ENCODE data around the gene ERO1B. TPM values are rescaled to one million over a fixed set of nuclear protein-coding genes. Genes with fewer than 3 reads are reported as not detected.

ERO1B gene
- total and polyA plus RNA-seq, 2 of the 13 experiments (the other 11 are each of a cell fraction or from before 2014, with no cell fraction given), result 1.6 to 2.1 TPM

DNA sequence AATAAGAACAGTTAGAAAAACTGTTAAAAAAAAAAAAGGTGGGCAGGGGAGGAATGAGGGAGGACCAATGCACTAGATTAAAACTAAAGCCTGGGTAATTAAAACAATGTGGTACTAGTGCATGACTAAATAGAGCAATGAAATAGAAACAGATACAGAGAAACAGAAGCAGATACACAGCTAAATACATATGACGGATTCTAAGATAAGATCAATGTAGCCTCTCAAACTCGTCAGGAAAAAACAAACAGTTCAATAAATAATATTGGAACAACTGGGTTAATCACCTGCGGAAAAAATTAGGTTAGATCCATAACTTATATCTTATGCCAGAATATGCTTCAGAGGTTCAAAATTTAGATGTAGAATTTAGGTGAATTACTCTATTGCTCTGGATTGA lies 68.2 kb downstream of the ERO1B start:
- POLR2A ChIA-PET, result no interaction called here
- no peak for ATAC-seq
- in situ Hi-C loops (cut with HindIII; ENCODE audit: extremely low pct_ligation_motif_present, low pct_unique_long_range_greater_than_20kb) (no loop called here), intact Hi-C loops (cut with micrococcal nuclease; ENCODE audit: unreplicated experiment) (no loop called here)
- no peak overlapping the region for H3K9ac ChIP-seq (ENCODE audit: insufficient read depth, low read depth, low read length)
- no peaks in the 10 kb centered on the region for H3K9me3 ChIP-seq (ENCODE audit: low read length)
- DNase-seq (ENCODE audit: low spot score), result no peak
- no TSS peak for BruUV-seq (replicated peaks)
- no peaks in the 10 kb centered on the region; a peak in 1 of 5 replicates for H3K27me3 ChIP-seq (ENCODE audit: control insufficient read depth in 1 of 2, insufficient read depth in 2 of 2, low read length in 2 of 2)
- H3K79me2 ChIP-seq (ENCODE audit: insufficient read depth, low read length), result no peaks in the 10 kb centered on the region
- H3K36me3 ChIP-seq (replicated peaks in 1 of 2; ENCODE audit: control insufficient read depth in 1 of 2, insufficient read depth in 2 of 2, low read length in 2 of 2), result no peaks in the 10 kb centered on the region
- H3K4me1 ChIP-seq (ENCODE audit: insufficient read depth, low read length), result no peaks in the 10 kb centered on the region
- 77% methylated on average over 3 of the region's 3 CpGs for WGBS (ENCODE audit: low lambda C conversion rate)
- H3K4me2 ChIP-seq (ENCODE audit: low read depth, low read length), result no peak overlapping the region
- TF ChIP-seq RFXANK (CRISPR knock-in tag; IDR thresholded peaks at IDR 0.05) (no peak), ZSCAN25 (CRISPR knock-in tag; IDR thresholded peaks at IDR 0.05) (no peak), KDM1A (CRISPR knock-in tag; IDR thresholded peaks at IDR 0.05) (no peak), ESRRA (CRISPR knock-in tag; IDR thresholded peaks at IDR 0.05; ENCODE audit: low read depth) (no peak), ATF7 (IDR thresholded peaks at IDR 0.05) (no peak), ATF7 (CRISPR knock-in tag; IDR thresholded peaks at IDR 0.05) (no peak), MIER2 (CRISPR knock-in tag; IDR thresholded peaks at IDR 0.05) (no peak), ZNF792 (CRISPR knock-in tag; IDR thresholded peaks at IDR 0.05) (no peak), RFXAP (CRISPR knock-in tag; IDR thresholded peaks at IDR 0.05; ENCODE audit: borderline replicate concordance) (no peak), ZNF660 (CRISPR knock-in tag; IDR thresholded peaks at IDR 0.05; ENCODE audit: borderline replicate concordance, low read depth) (no peak), HOXD1 (CRISPR knock-in tag; IDR thresholded peaks at IDR 0.05) (no peak), ZNF263 (CRISPR knock-in tag; IDR thresholded peaks at IDR 0.05) (no peak), REPIN1 (CRISPR knock-in tag; IDR thresholded peaks at IDR 0.05; ENCODE audit: borderline replicate concordance, low read depth) (no peak), ZFP41 (CRISPR knock-in tag; IDR thresholded peaks at IDR 0.05; ENCODE audit: borderline replicate concordance) (no peak)
- TF ChIP-seq, protein P1, sequence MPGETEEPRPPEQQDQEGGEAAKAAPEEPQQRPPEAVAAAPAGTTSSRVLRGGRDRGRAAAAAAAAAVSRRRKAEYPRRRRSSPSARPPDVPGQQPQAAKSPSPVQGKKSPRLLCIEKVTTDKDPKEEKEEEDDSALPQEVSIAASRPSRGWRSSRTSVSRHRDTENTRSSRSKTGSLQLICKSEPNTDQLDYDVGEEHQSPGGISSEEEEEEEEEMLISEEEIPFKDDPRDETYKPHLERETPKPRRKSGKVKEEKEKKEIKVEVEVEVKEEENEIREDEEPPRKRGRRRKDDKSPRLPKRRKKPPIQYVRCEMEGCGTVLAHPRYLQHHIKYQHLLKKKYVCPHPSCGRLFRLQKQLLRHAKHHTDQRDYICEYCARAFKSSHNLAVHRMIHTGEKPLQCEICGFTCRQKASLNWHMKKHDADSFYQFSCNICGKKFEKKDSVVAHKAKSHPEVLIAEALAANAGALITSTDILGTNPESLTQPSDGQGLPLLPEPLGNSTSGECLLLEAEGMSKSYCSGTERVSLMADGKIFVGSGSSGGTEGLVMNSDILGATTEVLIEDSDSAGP (CRISPR knock-in tag; IDR thresholded peaks at IDR 0.05; ENCODE audit: borderline replicate concordance), result no peak
- TF ChIP-seq, protein P2, sequence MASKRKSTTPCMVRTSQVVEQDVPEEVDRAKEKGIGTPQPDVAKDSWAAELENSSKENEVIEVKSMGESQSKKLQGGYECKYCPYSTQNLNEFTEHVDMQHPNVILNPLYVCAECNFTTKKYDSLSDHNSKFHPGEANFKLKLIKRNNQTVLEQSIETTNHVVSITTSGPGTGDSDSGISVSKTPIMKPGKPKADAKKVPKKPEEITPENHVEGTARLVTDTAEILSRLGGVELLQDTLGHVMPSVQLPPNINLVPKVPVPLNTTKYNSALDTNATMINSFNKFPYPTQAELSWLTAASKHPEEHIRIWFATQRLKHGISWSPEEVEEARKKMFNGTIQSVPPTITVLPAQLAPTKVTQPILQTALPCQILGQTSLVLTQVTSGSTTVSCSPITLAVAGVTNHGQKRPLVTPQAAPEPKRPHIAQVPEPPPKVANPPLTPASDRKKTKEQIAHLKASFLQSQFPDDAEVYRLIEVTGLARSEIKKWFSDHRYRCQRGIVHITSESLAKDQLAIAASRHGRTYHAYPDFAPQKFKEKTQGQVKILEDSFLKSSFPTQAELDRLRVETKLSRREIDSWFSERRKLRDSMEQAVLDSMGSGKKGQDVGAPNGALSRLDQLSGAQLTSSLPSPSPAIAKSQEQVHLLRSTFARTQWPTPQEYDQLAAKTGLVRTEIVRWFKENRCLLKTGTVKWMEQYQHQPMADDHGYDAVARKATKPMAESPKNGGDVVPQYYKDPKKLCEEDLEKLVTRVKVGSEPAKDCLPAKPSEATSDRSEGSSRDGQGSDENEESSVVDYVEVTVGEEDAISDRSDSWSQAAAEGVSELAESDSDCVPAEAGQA (IDR thresholded peaks at IDR 0.05; ENCODE audit: low read depth), result no peak
- TF ChIP-seq, protein P2 (CRISPR knock-in tag; IDR thresholded peaks at IDR 0.05; ENCODE audit: borderline replicate concordance), result no peak
- no peaks in the 10 kb centered on the region for H4K20me1 ChIP-seq (ENCODE audit: insufficient read depth, low read length)
- H2AFZ ChIP-seq (ENCODE audit: low read length), result no peak overlapping the region
- H3K27ac ChIP-seq (ENCODE audit: extremely low read length, insufficient read depth, low read length), result no peak overlapping the region
- H3K4me3 ChIP-seq (replicated peaks in 1 of 3; ENCODE audit: insufficient read depth in 1 of 3, low read depth in 2 of 3, low read length in 3 of 3), result no peak overlapping the region
- FAIRE-seq, result no peak
- CTCF ChIA-PET (ENCODE audit: low intra/inter-chr PET ratio, low total read pairs), result no interaction called here
